ENCODE results near the gene FAM20A.
"Not testable (repeated sequence)": the region's sequence is repeated elsewhere in the genome, so short reads cannot be mapped to it uniquely, and the experiment has no call there.

Gene FAM20A

DNA sequence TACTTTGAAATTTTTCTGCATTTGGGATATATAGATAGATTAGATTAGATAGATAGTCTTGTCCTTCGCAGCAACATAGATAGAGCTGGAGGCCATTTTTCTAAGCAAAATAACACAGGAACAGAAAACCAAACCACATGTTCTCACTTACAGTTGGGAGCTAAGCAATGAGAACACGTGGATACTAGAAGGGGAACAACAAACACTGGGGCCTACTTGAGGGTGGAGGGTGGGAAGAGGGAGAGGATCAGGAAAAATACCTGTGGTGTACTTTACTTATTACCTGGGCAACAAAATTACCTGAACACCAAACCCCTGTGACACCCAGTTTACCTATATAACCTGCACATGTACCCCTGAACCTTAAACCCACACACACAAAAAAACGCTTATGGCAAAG, 74.6 kb downstream of the FAM20A start:
- no peak overlapping the region for H3K4me3 ChIP-seq (ENCODE audit: low read depth, low read length)

DNA sequence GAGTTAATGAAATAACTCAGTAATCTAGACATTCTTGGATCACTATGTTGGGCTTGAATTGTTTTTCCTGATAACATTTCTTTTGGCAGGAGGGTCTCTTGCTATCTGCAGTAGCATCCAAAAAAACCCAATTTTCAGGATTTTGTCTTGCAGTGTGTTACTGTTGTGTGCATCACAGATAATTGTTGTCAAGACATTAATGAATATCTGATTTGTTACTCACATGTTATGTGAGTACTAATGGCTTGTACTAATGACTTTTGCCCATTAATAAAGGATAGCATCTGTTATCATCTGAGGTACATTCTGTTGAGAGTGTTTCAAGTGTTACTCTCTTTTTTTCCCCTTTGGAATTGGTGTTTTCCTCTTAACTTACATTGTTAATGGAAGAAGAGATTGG, 78.9 kb downstream of the FAM20A start:
- no peak overlapping the region for H3K4me3 ChIP-seq (ENCODE audit: low read depth, low read length)

- no peak overlapping the region for H3K4me3 ChIP-seq (ENCODE audit: low read depth, low read length)
These were observed 81.3 kb downstream of the FAM20A start for GRCh38 chr17:68519911-68520310.

- H3K4me3 ChIP-seq (ENCODE audit: low read depth, low read length): not testable (repeated sequence)
These were observed 82.1 kb downstream of the FAM20A start for GRCh38 chr17:68519051-68519450.

DNA sequence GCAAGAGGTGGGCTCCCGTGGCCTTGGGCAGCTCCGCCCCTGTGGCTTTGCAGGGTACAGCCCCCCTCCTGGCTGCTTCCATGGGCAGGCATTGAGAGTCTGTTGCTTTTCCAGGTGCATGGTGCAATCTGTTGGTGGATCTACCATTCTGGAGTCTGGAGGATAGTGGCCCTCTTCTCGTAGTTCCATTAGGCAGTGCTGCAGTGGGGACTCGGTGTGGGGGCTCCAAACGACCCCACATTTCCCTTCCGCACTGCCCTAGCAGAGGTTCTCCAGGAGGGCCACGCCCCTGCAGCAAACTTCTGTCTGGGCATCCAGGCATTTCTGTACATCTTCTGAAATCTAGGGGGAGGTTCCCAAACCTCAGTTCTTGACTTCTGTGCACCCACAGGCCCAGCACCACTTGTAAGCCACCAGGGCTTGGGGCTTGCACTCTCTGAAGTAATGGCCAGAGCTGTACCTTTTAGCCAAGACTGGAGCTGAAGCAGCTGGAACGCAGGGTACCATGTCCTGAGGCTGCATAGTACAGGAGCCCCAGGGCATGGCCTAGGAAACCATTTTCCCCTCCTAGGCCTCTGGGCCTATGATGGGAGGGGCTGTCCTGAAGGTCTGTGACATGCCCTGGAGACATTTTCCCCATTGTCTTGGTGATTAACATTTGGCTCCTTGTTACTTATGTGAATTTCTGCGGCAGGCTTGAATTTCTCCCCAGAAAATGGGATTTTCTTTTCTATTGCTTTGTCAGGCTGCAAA, 82.9 kb downstream of the FAM20A start:
- H3K4me3 ChIP-seq (ENCODE audit: low read depth, low read length): no peak overlapping the region

- H3K4me3 ChIP-seq (ENCODE audit: low read depth, low read length): not testable (repeated sequence)
These were observed 83.6 kb downstream of the FAM20A start for GRCh38 chr17:68517605-68518004.

DNA sequence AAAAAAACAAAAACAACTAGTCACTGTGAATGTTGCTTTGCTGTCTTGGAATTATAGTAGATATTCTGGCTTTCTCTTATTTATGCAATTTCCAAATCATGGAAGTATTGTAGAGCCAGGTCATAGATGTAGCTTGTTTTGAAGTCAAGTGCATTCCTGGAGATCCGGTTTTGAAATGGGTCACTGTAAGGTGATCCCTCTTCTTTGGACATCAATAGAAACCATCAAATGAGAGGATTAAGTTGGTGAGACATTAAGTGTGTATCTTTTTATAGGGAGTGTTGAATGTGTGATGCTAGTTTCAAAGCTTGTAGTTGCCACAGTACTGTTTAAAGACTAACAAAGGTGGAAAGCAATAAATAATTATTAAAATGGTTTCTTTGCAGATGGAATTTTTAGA, 84.4 kb downstream of the FAM20A start:
- H3K4me3 ChIP-seq (ENCODE audit: low read depth, low read length): no peak overlapping the region

DNA sequence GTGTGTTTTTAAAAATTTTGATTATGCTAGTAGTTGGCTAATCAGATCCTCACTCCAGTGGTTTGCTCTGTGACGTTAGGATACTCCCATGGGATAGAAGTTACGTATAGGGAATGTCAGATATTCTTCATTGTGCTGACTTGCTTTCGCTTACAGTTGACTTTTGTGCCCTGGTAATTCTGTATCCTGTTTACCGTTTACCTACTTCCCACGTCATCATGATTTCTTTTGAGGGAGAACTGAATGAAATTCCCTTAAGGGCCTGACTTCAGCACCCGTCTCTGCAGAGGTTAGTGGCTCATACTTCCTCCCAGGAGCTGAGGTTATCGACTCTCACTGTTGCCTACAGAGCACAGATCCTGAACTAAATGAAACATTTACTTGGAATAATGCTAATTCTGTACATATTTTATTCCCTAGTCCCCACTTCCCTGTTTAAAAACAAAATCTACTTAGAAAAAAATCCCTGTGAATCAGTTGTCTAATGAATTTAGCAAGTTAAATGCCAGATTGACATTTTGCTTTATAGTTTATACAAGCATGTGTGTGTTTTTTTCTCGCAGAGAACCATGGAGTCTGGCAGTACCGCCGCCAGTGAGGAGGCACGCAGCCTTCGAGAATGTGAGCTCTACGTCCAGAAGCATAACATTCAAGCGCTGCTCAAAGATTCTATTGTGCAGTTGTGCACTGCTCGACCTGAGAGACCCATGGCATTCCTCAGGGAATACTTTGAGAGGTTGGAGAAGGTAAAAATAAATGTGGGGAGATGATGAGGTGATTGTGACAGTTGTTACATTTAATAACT, 86.1 kb downstream of the FAM20A start:
- no peak overlapping the region for H3K4me3 ChIP-seq (ENCODE audit: low read depth, low read length)

GRCh38 chr17:68513932-68514331, 87.2 kb downstream of the FAM20A start:
- peak overlapping the region; percentile 87 for H3K4me3 ChIP-seq (ENCODE audit: low read depth, low read length)

DNA sequence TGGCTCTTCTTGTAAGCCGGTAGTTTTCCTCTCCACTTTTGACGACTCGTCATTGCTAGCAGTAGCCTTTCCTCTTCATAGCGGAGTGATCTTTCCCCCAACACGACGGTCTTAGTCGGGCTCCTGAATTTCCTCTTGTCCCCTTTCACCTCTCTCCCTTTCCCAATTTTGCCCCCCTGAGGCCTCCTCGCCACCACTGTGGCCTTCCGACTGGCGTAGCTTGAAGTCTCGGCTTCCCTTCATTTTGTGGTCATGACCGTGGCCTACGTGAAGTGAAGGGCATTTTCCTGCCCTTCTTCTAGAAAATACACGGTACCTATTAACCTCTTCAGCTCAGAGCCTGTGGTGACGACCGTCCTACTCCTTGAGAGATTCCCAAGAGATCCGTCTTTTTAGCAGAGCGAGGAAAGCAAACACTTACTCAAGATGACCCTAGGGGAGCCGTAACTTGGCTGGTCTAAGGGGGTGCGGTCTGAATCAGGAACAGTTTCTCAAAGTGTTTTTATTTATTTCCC, 88.2 kb downstream of the FAM20A start:
- H3K4me3 ChIP-seq (ENCODE audit: low read depth, low read length): peak overlapping the region; percentile 87

GRCh38 chr17:68512247-68512959, 88.8 kb downstream of the FAM20A start, which contains the start of gene PRKAR1A:
Gene PRKAR1A (plus strand): TSS chr17:68512430. CDS start chr17:68515400, 2,970 bp downstream.
- peak within 1 kb of the TSS; percentile 87 for H3K4me3 ChIP-seq (ENCODE audit: low read depth, low read length)

DNA sequence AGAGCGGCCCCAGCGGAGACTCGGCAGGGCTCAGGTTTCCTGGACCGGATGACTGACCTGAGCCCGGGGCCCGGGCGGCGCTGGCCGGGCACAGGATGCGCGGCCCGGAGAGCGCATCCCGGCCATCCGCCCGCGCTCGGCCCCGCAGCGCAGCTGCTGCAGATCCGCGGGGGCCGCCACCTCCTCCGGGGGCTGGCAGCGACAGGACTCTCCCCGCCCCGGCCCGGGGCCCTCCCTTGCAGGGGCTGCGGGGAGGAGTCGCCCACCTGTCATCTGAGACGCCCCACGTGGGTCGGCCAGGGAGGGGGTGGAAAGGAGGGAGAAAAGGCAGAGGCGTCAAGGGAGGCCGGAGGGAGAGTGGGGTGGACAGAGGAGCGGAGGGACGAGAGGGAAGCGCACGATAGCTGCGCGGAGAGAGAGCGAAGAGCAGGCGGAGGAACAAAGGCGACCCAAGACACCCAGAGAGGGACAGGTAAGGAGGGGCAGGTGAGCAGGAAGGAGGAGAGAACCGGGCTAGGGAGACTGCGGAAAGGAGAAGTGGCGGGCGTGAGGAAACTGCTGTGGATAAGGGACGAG, 89.4 kb downstream of the FAM20A start:
- H3K4me3 ChIP-seq (ENCODE audit: low read depth, low read length): peak overlapping the region; percentile 87

DNA sequence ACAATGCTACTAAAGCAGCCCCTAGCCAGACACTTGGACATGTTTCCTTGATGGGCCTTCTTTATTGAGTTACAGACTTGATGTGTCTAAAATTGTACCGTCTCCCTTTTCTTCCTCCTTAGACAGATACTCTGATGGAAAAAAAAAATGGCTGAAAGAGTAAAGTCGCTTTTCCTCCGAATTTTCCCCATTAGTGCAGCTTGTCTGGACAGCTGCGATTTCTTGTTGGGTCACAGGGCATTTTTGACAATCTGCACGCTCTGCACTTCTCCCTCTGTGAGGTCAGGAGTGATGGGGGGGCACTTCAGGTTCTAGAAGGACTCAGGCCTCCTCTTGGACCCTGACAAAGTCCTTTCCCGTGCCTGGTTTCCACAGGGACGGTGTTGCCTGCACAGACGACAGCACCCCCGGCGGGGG, 89.9 kb downstream of the FAM20A start:
- peak overlapping the region; percentile 87 for H3K4me3 ChIP-seq (ENCODE audit: low read depth, low read length)

- H3K4me3 ChIP-seq (ENCODE audit: low read depth, low read length): no peak overlapping the region
These were observed 91.8 kb downstream of the FAM20A start for GRCh38 chr17:68509141-68510057.

DNA sequence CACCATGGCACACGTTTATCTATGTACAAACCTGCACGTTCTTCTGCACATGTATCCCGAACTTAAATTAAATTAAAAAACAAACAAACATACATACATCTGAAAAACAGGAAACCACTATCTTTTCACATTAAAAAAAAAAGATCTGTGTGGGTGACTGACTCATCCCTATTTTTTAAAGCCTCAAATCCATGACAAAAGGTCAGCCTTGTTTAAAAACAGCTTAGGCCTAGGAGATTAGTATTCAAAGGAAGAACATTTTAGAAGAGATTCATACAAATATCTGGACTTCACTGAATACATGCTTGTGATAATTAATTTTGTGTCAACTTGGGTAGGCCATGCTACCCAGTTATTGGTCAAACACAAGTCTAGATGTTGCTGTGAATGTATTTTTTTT, 93.6 kb downstream of the FAM20A start:
- no peak overlapping the region for H3K4me3 ChIP-seq (ENCODE audit: low read depth, low read length)

DNA sequence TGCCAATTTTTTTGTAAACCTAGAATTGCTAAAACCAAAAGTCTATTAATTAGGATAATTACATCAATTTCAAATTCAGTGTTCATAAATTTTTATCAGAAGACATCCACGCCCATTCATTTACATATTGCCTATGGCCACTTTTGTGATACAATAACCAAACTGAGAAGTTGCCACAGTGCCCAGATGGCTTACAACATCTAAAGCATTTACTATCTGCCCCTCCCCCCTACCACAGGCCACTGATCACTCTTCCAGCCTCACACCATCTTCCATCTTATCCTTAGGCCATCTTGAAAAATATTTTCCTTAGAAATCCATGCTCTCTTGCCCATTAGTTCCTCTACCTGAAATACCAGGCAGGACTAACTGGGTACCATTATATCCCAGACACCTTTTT, 95.2 kb downstream of the FAM20A start:
- H3K4me3 ChIP-seq (ENCODE audit: low read depth, low read length): no peak overlapping the region

GRCh38 chr17:68501074-68501473, 100.1 kb downstream of the FAM20A start:
- no peak overlapping the region for H3K4me3 ChIP-seq (ENCODE audit: low read depth, low read length)

GRCh38 chr17:68499587-68499986, 101.6 kb downstream of the FAM20A start:
- no peak overlapping the region for H3K4me3 ChIP-seq (ENCODE audit: low read depth, low read length)

DNA sequence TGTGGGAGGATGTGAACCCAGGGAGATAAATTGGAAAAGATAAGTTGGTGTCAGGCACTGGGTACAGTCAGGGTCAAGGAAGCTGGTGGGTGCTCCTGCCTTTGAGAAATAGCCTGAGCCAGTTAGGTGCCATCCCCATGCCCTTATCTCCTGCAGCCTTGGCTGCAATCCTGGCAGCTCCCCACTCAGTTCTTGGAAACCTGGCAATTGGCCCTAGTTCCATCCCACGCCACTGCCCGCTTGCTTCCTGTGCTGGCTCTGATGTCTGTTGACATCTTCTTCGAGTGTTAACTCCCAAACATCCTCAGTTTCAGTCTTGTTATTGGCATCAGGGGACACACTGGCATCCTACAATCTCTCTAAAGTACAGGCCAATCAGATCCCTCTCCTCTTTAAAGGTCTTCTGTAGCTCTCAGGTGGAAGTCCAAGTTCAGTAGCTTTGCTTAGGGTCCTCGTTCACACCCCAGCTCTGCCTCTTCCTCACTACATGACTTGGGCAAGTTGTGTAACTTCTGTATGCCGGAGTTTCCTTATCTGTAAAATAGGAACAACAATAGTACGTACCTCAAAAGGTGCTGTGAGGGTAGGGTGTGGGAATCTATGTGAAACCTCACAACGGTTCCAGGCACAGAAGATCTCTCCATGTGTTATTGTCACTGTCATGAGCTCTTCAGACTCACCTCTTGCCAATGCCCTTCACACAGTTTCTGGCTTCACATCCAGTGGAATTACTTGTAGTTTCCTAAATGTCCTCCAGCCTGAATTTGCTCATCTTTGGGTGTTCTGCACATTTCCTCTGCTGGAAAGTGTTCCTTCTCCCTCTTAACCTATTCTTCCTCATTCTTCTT, 102.5 kb downstream of the FAM20A start:
- no peak overlapping the region for H3K4me3 ChIP-seq (ENCODE audit: low read depth, low read length)
